K562 (cell line): Measurements from ENCODE around the gene RARA. TPM values are rescaled to one million over a fixed set of nuclear protein-coding genes. Genes with fewer than 3 reads are reported as not detected.

Experiments
- CCAR2 ChIP-seq: fragments of 200-400 bp; formaldehyde crosslinking; IDR thresholded peaks from 2 replicates; pipeline ENCODE4 v1.6.1; 2017; ENCODE audit warnings: mild to moderate bottlenecking, low read depth, low read length
- CHD2 ChIP-seq: IDR thresholded peaks from 2 replicates; pipeline ENCODE4 v1.6.1; 2011; ENCODE audit warnings: low read depth, low read length
- DDX20 ChIP-seq: fragments of 450-650 bp; IDR thresholded peaks from 2 replicates; pipeline ENCODE4 v1.6.1; 2016; ENCODE audit warnings: missing genetic modification characterization, low read depth, mild to moderate bottlenecking, missing compliant biosample characterization, moderate library complexity
- HDAC3 ChIP-seq: fragments of 450-650 bp; IDR thresholded peaks from 2 replicates; pipeline ENCODE4 v1.6.1; 2018; ENCODE audit warnings: borderline replicate concordance, mild to moderate bottlenecking, moderate library complexity; ENCODE audit not compliant: partially characterized antibody
- NCOR1 ChIP-seq: fragments of 450-650 bp; IDR thresholded peaks from 2 replicates; pipeline ENCODE4 v1.6.1; 2016; ENCODE audit warnings: mild to moderate bottlenecking, moderate library complexity
- PCBP1 ChIP-seq: fragments of 200-400 bp; formaldehyde crosslinking; IDR thresholded peaks from 2 replicates; pipeline ENCODE4 v1.6.1; 2018; ENCODE audit warnings: mild to moderate bottlenecking, low read depth, low read length; ENCODE audit not compliant: poor library complexity, severe bottlenecking
- POLR2AphosphoS5 ChIP-seq: IDR thresholded peaks from 2 replicates; pipeline ENCODE4 v1.6.1; 2011; ENCODE audit warnings: mild to moderate bottlenecking, low read depth, low read length, moderate library complexity; ENCODE audit not compliant: control insufficient read depth, insufficient read depth
- RFX5 ChIP-seq: IDR thresholded peaks from 2 replicates; pipeline ENCODE4 v1.6.1; 2011; ENCODE audit warnings: low read depth, mild to moderate bottlenecking, improper control_type of control experiment, low read length
- SAFB ChIP-seq: fragments of 200-400 bp; formaldehyde crosslinking; IDR thresholded peaks from 2 replicates; pipeline ENCODE4 v1.6.1; 2017; ENCODE audit warnings: low read depth, low read length, borderline replicate concordance
- SIN3B ChIP-seq: fragments of 450-650 bp; IDR thresholded peaks from 2 replicates; pipeline ENCODE4 v1.6.1; 2017; ENCODE audit warnings: low read depth, mild to moderate bottlenecking, moderate library complexity
- SRSF1 ChIP-seq: fragments of 200-400 bp; formaldehyde crosslinking; IDR thresholded peaks from 2 replicates; pipeline ENCODE4 v1.6.1; 2017; ENCODE audit warnings: mild to moderate bottlenecking, low read depth, low read length, moderate library complexity
- polyA plus RNA-seq, 8 experiments: library from polyadenylated mRNA; depleted of rRNA in 4 of 8; stranded (reverse) in 5 of 8; unstranded in 3 of 8; fragments of >200 nt; fragmentation: Nextera tagmentation in 2 of 8; fragmentation: Illumina TruSeq in 1 of 8; extraction: Ambion mirVana in 2 of 8; extraction: Trizol in 1 of 8; gene quantifications; 2 replicates each; pipeline versions ENCODE4 v1.2.1 to v1.2.3, GENCODE V29; 2011 to 2014; ENCODE audit warnings: inconsistent platforms in 1 of 8, missing spikeins in 1 of 8
- total RNA-seq, 7 experiments: library from RNA; depleted of rRNA in 6 of 7; stranded (reverse); fragments of >200 nt in 6 of 7; fragmentation: Illumina TruSeq in 2 of 7; extraction: Trizol in 2 of 7; gene quantifications; 2 replicates each; pipeline versions ENCODE4 v1.2.1 to v1.2.3, GENCODE V29; 2011 to 2021; ENCODE audit warnings: low replicate concordance in 1 of 7
- TF ChIP-seq, protein P1 (sequence below): fragments of 250-450 bp; sonication (Bioruptor Pico); IDR thresholded peaks from 2 replicates; pipeline ENCODE4 v1.5.0; 2020; ENCODE audit warnings: mild to moderate bottlenecking
- TF ChIP-seq, protein P2 (sequence below): fragments of 450-650 bp; IDR thresholded peaks from 2 replicates; pipeline ENCODE4 v1.6.1; 2016; ENCODE audit warnings: borderline replicate concordance
- TF ChIP-seq, protein P3 (sequence below): fragments of 250-450 bp; sonication (Bioruptor Pico); IDR thresholded peaks from 2 replicates; pipeline ENCODE4 v1.4.0; 2020
- TF ChIP-seq, protein P4 (sequence below), 2 experiments: fragments of 450-650 bp in 1 of 2; sonication (generic) in 1 of 2; formaldehyde crosslinking in 1 of 2; IDR thresholded peaks in 1 of 2; conservative IDR thresholded peaks in 1 of 2; 2 replicates each; pipeline versions ENCODE4 v1.6.1 to v1.8.1; 2016 to 2023; ENCODE audit warnings: mild to moderate bottlenecking in 2 of 2, moderate library complexity in 2 of 2, inconsistent platforms in 1 of 2, missing genetic modification reagents in 1 of 2

RARA gene
- total and polyA plus RNA-seq, 9 of the 15 experiments (the other 6 are each of a cell fraction or from before 2014, with no cell fraction given), result 0.10 to 28.0 (median 7.9) TPM

DNA sequence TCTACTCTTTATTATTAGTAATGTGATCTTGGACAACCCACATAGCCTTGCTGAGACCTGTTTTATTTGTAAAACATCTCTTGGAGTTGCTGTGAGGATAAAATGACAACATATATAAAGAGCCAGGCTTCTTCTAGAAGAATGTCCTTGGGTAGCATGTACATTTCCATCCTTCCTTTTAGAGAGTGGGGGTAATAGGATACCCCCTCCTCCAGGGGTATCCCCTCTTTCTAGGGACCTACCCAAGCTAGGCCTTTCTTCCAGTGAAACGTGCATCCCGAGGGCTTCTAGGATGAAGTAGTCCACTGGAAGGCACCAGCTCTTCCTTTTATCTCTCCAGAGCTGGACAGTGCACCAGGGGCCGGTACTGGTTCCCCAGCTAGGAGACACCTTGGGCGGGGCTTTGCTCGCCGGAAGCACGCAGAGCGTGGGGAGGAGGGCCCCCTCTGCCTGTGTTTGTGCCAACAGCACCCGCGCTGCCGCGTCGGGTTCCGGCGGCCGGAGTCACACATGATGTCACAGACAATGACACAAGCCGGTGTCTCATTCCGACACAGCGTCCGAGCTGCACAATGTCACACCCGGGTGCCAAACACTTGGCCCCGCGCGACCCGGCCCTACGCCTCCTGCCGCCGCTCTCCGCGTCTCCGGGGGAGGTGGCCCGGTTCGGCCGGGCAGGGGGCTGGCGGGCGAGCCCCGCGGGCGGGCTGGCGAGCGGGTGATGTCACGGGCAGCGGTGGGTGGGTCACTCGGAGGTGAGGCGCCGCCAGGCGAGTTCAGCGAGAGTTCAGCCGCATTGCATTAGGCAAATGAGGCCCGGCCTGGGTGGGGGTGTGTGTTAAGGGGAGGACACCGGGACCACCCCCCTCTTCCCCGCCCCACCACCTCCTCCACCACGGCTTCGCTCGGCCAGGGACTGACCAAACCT lies 32.2 kb downstream of the RARA start (continued):
- TF ChIP-seq, protein P1, sequence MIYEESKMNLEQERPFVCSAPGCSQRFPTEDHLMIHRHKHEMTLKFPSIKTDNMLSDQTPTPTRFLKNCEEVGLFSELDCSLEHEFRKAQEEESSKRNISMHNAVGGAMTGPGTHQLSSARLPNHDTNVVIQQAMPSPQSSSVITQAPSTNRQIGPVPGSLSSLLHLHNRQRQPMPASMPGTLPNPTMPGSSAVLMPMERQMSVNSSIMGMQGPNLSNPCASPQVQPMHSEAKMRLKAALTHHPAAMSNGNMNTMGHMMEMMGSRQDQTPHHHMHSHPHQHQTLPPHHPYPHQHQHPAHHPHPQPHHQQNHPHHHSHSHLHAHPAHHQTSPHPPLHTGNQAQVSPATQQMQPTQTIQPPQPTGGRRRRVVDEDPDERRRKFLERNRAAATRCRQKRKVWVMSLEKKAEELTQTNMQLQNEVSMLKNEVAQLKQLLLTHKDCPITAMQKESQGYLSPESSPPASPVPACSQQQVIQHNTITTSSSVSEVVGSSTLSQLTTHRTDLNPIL (CRISPR knock-in tag), result no peak
- TF ChIP-seq SAFB, result 0 out of 2 replicates have a peak, but pooled peaks have one; percentile 14
- TF ChIP-seq SRSF1, result no peak
- TF ChIP-seq, protein P2, sequence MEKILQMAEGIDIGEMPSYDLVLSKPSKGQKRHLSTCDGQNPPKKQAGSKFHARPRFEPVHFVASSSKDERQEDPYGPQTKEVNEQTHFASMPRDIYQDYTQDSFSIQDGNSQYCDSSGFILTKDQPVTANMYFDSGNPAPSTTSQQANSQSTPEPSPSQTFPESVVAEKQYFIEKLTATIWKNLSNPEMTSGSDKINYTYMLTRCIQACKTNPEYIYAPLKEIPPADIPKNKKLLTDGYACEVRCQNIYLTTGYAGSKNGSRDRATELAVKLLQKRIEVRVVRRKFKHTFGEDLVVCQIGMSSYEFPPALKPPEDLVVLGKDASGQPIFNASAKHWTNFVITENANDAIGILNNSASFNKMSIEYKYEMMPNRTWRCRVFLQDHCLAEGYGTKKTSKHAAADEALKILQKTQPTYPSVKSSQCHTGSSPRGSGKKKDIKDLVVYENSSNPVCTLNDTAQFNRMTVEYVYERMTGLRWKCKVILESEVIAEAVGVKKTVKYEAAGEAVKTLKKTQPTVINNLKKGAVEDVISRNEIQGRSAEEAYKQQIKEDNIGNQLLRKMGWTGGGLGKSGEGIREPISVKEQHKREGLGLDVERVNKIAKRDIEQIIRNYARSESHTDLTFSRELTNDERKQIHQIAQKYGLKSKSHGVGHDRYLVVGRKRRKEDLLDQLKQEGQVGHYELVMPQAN, result no peak
- TF ChIP-seq PCBP1, result peak; percentile 41
- TF ChIP-seq POLR2AphosphoS5, result peak; percentile 49; the same call in 1 of the 2 replicates
- TF ChIP-seq CCAR2, result no peak
- TF ChIP-seq RFX5, result no peak
- TF ChIP-seq, protein P3, sequence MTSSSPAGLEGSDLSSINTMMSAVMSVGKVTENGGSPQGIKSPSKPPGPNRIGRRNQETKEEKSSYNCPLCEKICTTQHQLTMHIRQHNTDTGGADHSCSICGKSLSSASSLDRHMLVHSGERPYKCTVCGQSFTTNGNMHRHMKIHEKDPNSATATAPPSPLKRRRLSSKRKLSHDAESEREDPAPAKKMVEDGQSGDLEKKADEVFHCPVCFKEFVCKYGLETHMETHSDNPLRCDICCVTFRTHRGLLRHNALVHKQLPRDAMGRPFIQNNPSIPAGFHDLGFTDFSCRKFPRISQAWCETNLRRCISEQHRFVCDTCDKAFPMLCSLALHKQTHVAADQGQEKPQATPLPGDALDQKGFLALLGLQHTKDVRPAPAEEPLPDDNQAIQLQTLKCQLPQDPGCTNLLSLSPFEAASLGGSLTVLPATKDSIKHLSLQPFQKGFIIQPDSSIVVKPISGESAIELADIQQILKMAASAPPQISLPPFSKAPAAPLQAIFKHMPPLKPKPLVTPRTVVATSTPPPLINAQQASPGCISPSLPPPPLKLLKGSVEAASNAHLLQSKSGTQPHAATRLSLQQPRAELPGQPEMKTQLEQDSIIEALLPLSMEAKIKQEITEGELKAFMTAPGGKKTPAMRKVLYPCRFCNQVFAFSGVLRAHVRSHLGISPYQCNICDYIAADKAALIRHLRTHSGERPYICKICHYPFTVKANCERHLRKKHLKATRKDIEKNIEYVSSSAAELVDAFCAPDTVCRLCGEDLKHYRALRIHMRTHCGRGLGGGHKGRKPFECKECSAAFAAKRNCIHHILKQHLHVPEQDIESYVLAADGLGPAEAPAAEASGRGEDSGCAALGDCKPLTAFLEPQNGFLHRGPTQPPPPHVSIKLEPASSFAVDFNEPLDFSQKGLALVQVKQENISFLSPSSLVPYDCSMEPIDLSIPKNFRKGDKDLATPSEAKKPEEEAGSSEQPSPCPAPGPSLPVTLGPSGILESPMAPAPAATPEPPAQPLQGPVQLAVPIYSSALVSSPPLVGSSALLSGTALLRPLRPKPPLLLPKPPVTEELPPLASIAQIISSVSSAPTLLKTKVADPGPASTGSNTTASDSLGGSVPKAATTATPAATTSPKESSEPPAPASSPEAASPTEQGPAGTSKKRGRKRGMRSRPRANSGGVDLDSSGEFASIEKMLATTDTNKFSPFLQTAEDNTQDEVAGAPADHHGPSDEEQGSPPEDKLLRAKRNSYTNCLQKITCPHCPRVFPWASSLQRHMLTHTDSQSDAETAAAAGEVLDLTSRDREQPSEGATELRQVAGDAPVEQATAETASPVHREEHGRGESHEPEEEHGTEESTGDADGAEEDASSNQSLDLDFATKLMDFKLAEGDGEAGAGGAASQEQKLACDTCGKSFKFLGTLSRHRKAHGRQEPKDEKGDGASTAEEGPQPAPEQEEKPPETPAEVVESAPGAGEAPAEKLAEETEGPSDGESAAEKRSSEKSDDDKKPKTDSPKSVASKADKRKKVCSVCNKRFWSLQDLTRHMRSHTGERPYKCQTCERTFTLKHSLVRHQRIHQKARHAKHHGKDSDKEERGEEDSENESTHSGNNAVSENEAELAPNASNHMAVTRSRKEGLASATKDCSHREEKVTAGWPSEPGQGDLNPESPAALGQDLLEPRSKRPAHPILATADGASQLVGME, result no peak
- TF ChIP-seq SIN3B, result peak; percentile 24; the same call in 1 of the 2 replicates
- peak; percentile 57 for TF ChIP-seq NCOR1
- TF ChIP-seq, protein P4, sequence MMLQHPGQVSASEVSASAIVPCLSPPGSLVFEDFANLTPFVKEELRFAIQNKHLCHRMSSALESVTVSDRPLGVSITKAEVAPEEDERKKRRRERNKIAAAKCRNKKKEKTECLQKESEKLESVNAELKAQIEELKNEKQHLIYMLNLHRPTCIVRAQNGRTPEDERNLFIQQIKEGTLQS (IDR thresholded peaks at IDR 0.05), result peak; percentile 75
- TF ChIP-seq, protein P4 (CRISPR knock-in tag; conservative IDR thresholded peaks at IDR 0.05), result peak; percentile 82
- TF ChIP-seq CHD2, result no peak
- no peak for TF ChIP-seq DDX20
- TF ChIP-seq HDAC3, result no peak
